DND-41 (cell line): ENCODE data around the gene POLR1G.
A peak's percentile ranks its signal among the peaks of the same experiment; 100 is the strongest.

Experiments
- ATAC-seq: fragments of 200-7000 bp; cut with Tn5 transposase; 3 replicates; pipeline ENCODE4 v1.9.1; 2021; ENCODE audit warnings: low read depth; ENCODE audit not compliant: insufficient read depth
- DNase-seq: peaks from one replicate; pipeline ENCODE4 v3.0.0-alpha.2; 2020
- H2AFZ ChIP-seq: 2 replicates; pipeline ENCODE4 v1.6.0; 2012; ENCODE audit warnings: low read depth, low read length
- H3K27ac ChIP-seq: 2 replicates; pipeline ENCODE4 v1.5.1; 2012; ENCODE audit warnings: low read length, inconsistent platforms
- H3K27me3 ChIP-seq: fragments of 200-600 bp; sonication (generic); 2 replicates; pipeline ENCODE4 v1.6.0; 2012; ENCODE audit warnings: low read length, mild to moderate bottlenecking, inconsistent platforms; ENCODE audit not compliant: insufficient read depth, poor library complexity
- H3K36me3 ChIP-seq: 2 replicates; pipeline ENCODE4 v1.5.1; 2012; ENCODE audit warnings: low read length, inconsistent platforms; ENCODE audit not compliant: insufficient read depth
- H3K4me1 ChIP-seq: 2 replicates; pipeline ENCODE4 v1.5.1; 2012; ENCODE audit warnings: mild to moderate bottlenecking, low read length; ENCODE audit not compliant: insufficient read depth
- H3K4me2 ChIP-seq: 2 replicates; pipeline ENCODE4 v1.6.0; 2012; ENCODE audit warnings: mild to moderate bottlenecking, moderate library complexity, low read length, inconsistent platforms; ENCODE audit not compliant: insufficient read depth
- H3K4me3 ChIP-seq, 2 experiments: fragments of 200-600 bp in 1 of 2; shearing (Covaris generic) in 1 of 2; 2 replicates each; pipeline ENCODE4 v1.5.1; 2012 to 2016; ENCODE audit warnings: inconsistent platforms in 2 of 2, low read length in 2 of 2, mild to moderate bottlenecking in 2 of 2, low read depth in 1 of 2, moderate library complexity in 1 of 2
- H3K79me2 ChIP-seq: 2 replicates; pipeline ENCODE4 v1.6.0; 2012; ENCODE audit warnings: low read length, inconsistent platforms; ENCODE audit not compliant: insufficient read depth
- H3K9ac ChIP-seq: 2 replicates; pipeline ENCODE4 v1.6.0; 2012; ENCODE audit warnings: low read depth, mild to moderate bottlenecking, inconsistent platforms, low read length, moderate library complexity
- H3K9me3 ChIP-seq: 2 replicates; pipeline ENCODE4 v1.5.1; 2012; ENCODE audit warnings: low read length, moderate library complexity, mild to moderate bottlenecking, inconsistent platforms; ENCODE audit not compliant: insufficient read depth, severe bottlenecking
- H4K20me1 ChIP-seq: 2 replicates; pipeline ENCODE4 v1.6.0; 2012; ENCODE audit warnings: low read length; ENCODE audit not compliant: insufficient read depth
- EZH2 ChIP-seq: IDR thresholded peaks from 3 replicates; pipeline ENCODE4 v1.6.1; 2012; ENCODE audit warnings: borderline replicate concordance, low read depth, mild to moderate bottlenecking, moderate library complexity, low read length, inconsistent platforms; ENCODE audit not compliant: severe bottlenecking
- TF ChIP-seq, protein P1 (sequence below): IDR thresholded peaks from 2 replicates; pipeline ENCODE4 v1.5.1; 2012; ENCODE audit warnings: borderline replicate concordance, low read length, moderate library complexity, mild to moderate bottlenecking; ENCODE audit not compliant: poor library complexity, severe bottlenecking; ENCODE audit errors: extremely low read depth

POLR1G gene

DNA sequence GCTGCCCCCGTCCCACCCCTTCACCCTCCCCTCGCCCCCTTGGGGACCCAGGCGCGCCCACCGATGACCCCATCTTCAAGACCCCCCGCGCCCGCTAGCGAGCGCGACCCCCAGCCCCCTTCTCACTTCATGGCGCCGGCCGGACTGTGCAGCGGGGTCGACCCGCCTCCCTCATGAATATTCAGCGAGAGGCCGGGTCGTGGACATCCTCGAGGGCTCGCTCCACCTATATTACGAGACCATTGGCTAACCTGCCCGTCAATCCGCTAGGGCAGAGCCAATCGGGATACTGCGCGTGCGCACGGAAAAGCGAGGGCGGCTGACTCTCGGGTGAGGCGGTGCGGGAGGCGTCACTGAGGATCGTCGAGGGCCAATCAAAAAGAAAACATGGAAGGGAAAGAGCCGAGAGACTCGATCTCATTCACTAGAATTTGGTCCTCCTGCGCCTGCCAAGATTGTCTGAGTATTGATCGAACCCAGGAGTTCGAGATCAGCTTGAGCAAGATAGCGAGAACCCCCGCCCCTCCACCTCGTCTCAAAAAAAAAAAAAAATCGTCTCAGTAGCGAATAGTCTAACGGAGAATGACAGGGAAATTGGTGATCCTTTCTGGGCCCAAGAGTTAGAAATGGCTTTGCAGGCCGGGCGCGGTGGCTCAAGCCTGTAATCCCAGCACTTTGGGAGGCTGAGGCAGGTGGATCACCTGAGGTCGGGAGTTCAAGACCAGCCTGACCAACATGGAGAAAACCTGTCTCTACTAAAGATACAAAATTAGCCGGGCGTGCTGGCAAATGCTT lies 35.8 kb upstream of the POLR1G start, which contains the start of gene ERCC2:
TSS of gene ERCC2 (minus strand) at position 164 of the 795 bp plus-strand sequence. CDS start at position 131, 33 bp downstream.
- no peaks in the 10 kb centered on the region for H3K9me3 ChIP-seq
- H3K4me1 ChIP-seq = peaks cover 29% of the 10 kb centered on the region
- H3K4me2 ChIP-seq = peak within 1 kb of the TSS; percentile 98
- ATAC-seq = peak; percentile 99
- peak; percentile 100 for DNase-seq
- no peaks in the 10 kb centered on the region for H4K20me1 ChIP-seq
- H3K79me2 ChIP-seq = peaks cover 17% of the 10 kb centered on the region
- H2AFZ ChIP-seq = peak within 1 kb of the TSS; percentile 89
- H3K27me3 ChIP-seq = no peaks in the 10 kb centered on the region
- peaks cover 10% of the 10 kb centered on the region for H3K36me3 ChIP-seq
- no peak for TF ChIP-seq EZH2
- TF ChIP-seq, protein P1, sequence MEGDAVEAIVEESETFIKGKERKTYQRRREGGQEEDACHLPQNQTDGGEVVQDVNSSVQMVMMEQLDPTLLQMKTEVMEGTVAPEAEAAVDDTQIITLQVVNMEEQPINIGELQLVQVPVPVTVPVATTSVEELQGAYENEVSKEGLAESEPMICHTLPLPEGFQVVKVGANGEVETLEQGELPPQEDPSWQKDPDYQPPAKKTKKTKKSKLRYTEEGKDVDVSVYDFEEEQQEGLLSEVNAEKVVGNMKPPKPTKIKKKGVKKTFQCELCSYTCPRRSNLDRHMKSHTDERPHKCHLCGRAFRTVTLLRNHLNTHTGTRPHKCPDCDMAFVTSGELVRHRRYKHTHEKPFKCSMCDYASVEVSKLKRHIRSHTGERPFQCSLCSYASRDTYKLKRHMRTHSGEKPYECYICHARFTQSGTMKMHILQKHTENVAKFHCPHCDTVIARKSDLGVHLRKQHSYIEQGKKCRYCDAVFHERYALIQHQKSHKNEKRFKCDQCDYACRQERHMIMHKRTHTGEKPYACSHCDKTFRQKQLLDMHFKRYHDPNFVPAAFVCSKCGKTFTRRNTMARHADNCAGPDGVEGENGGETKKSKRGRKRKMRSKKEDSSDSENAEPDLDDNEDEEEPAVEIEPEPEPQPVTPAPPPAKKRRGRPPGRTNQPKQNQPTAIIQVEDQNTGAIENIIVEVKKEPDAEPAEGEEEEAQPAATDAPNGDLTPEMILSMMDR = no peak
- H3K4me3 ChIP-seq = peak within 1 kb of the TSS; percentile 92 to 96
- peak within 1 kb of the TSS; percentile 85 for H3K27ac ChIP-seq
- H3K9ac ChIP-seq = peak within 1 kb of the TSS; percentile 80

DNA sequence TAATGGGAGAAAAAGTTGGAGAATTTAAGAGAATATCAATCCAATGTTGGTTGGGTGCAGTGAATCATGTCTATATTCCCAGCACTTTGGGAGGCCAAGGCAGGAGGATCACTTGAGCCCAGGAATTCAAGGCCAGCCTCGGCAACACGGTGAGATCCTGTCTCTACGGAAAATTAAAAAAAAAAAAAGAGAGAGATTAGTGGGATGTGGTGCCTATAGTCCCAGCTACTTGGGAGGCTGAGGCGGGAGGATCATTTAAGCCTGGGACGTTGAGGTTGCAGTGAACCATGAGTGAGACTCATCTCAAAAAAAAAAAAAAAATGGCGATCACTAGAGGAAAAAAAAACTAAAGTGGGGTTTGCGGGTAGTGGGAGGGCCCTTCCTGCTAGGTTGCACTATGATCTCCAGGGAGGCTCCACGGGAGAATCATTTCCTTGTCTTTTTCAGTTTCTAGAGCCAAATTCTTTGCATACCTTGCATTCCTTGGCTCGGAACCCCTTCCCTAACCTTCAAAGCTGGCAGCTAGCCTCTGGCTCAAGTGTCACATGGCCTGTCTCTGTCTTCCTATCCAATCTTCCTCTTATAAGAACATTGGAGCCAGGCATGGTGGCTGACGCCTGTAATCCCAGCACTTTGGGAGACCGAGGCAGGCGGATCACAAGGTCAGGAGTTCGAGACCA lies 30.3 kb upstream of the POLR1G start:
- Histone ChIP-seq H3K9me3 (no peaks in the 10 kb centered on the region), H3K4me2 (no peak overlapping the region), H3K9ac (no peak overlapping the region), H2AFZ (no peak overlapping the region), H3K4me3 (no peak overlapping the region), H4K20me1 (no peaks in the 10 kb centered on the region), H3K36me3 (no peaks in the 10 kb centered on the region), H3K27me3 (no peaks in the 10 kb centered on the region), H3K27ac (no peak overlapping the region), H3K4me1 (peaks cover 5% of the 10 kb centered on the region), H3K79me2 (no peaks in the 10 kb centered on the region)
- no peak for ATAC-seq
- TF ChIP-seq, protein P1 = no peak
- TF ChIP-seq EZH2 = no peak
- DNase-seq = no peak

DNA sequence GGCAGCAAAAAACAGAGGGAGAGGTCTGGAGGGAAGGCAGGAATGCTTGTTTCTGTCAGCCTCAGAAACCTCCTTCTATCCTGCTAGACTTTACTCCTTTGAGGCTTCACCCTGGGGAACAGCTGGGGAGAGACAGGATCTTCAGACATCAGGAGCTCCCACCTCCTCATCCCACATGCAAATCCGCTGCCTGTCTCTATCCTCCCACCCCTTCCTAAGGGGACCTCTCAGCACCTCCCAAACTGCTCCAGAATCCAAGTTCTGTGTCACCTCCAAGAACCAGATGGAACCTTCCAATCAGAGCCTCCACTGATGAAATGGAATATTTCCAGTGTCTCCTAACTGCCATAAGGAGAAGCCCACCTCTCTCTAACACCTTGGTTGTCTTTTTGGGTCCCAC lies 26.3 kb upstream of the POLR1G start:
- Histone ChIP-seq H2AFZ (no peak overlapping the region), H3K9me3 (no peaks in the 10 kb centered on the region), H3K27me3 (no peaks in the 10 kb centered on the region), H3K4me2 (no peak overlapping the region), H3K9ac (no peak overlapping the region), H3K4me1 (no peaks in the 10 kb centered on the region), H4K20me1 (no peaks in the 10 kb centered on the region), H3K27ac (no peak overlapping the region), H3K36me3 (no peaks in the 10 kb centered on the region), H3K79me2 (no peaks in the 10 kb centered on the region), H3K4me3 (no peak overlapping the region)
- no peak for DNase-seq
- ATAC-seq = no peak
- TF ChIP-seq, protein P1 = no peak
- no peak for TF ChIP-seq EZH2
